ENCODE measurements around the gene ZNF609.
"Not testable (repeated sequence)": the region's sequence is repeated elsewhere in the genome, so short reads cannot be mapped to it uniquely, and the experiment has no call there.

ZNF609 gene

GRCh38 chr15:64589435-64590084 lies 129.2 kb downstream of the ZNF609 start:
- DNase-seq, result no peak

DNA sequence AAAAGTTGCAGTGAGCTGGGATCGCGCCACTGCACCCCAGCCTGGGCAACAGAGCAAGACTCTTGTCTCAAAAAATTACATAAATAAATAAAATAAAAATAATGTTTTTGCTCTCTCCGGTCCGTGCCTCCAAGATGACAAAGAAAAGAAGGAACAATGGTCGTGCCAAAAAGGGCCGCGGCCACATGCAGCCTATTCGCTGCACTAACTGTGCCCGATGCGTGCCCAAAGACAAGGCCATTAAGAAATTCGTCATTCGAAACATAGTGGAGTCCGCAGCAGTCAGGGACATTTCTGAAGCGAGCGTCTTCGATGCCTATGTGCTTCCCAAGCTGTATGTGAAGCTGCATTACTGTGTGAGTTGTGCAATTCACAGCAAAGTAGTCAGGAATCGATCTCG lies 132.5 kb downstream of the ZNF609 start:
- DNase-seq, result not testable (repeated sequence)

- DNase-seq, result peak; percentile 52 to 58
Observed at GRCh38 chr15:64596701-64597476, 136.5 kb downstream of the ZNF609 start.

GRCh38 chr15:64597477-64597822 lies 137.1 kb downstream of the ZNF609 start:
- DNase-seq, result peak in 1 of 2 experiments; percentile 52

DNA sequence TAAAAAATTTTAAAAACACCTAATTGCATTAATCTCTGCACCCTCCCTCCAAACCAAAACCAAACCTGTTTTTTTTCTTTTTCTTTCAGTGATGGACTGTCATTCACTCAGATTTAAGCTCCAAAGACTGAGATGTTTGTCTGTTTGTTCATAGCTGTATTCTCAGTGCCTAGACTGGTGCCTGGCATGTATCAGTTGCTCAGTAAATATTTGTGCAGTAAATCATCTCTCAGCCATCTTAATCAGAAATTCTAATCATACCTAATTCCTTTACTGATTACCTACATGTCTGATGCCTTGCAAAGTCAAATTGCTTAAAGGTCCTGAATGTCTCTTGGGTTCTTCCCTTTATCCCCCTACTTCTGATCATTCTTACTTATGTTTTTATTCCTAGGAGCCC lies 138.8 kb downstream of the ZNF609 start:
- DNase-seq, result no peak

- DNase-seq, result no peak
Observed at GRCh38 chr15:64599716-64600115, 139.3 kb downstream of the ZNF609 start.

GRCh38 chr15:64600794-64601193 lies 140.4 kb downstream of the ZNF609 start:
- DNase-seq, result no peak

- DNase-seq, result no peak
Observed at GRCh38 chr15:64604319-64604718, 143.9 kb downstream of the ZNF609 start.

GRCh38 chr15:64607416-64607815 lies 147.0 kb downstream of the ZNF609 start:
- not testable (repeated sequence) for DNase-seq

DNA sequence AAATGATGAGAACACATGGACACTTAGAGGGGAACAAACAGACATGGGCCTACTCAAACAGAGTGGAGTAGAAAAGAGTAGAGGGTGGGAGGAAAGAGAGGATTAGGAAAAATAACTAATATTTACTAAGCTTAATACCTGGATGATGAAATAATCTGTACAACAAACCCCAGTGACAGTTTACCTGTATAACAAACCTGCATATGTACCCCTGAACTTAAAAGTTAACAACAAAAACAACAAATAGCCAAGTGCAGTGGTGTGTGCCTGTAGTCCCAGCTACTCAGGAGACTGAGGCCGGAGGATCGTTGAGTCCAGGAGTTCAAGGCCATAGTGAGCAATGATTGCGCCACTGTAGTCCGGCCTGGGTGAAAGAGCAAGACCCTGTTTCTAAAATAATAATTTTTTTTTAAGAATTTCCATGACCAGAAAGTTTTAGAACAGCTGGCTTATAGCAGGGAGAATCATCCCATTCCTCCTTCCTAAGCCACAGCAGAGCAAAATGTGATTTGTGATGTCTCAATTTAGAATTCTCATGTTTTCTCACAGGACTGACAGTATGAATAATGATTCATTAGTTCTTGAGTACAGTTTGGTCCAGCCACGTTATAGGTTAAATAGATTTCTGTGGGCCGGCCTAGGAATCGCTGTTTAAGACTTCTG lies 150.0 kb downstream of the ZNF609 start:
- no peak for DNase-seq

- DNase-seq, result no peak
Observed at GRCh38 chr15:64611085-64611725, 150.8 kb downstream of the ZNF609 start.

GRCh38 chr15:64614519-64614918 lies 154.1 kb downstream of the ZNF609 start:
- DNase-seq, result no peak

- DNase-seq, result no peak
Observed at GRCh38 chr15:64617727-64618126, 157.3 kb downstream of the ZNF609 start.

GRCh38 chr15:64618138-64618537 lies 157.8 kb downstream of the ZNF609 start:
- DNase-seq, result no peak

GRCh38 chr15:64618540-64618939 lies 158.2 kb downstream of the ZNF609 start:
- no peak for DNase-seq

GRCh38 chr15:64619880-64620839 lies 159.8 kb downstream of the ZNF609 start:
- no peak for DNase-seq

DNA sequence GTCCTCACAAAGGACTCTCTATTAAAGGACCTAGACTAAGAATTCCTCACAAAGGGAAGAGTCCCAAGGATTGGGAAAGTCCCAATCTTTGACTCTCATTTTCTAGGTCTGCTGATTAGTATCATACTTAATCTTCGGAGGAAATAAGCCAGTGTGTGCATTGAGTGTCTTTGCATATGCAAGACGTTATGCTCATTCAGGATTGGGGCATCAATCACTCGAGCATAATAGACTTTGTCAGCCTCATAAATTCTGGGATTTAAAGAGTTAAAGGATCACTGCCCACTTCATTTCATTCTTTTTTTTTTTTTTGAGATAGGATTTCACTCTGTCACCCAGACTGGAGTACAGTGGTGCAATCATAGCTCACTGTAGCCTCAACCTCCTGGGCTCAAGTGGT lies 160.7 kb downstream of the ZNF609 start:
- DNase-seq, result no peak

DNA sequence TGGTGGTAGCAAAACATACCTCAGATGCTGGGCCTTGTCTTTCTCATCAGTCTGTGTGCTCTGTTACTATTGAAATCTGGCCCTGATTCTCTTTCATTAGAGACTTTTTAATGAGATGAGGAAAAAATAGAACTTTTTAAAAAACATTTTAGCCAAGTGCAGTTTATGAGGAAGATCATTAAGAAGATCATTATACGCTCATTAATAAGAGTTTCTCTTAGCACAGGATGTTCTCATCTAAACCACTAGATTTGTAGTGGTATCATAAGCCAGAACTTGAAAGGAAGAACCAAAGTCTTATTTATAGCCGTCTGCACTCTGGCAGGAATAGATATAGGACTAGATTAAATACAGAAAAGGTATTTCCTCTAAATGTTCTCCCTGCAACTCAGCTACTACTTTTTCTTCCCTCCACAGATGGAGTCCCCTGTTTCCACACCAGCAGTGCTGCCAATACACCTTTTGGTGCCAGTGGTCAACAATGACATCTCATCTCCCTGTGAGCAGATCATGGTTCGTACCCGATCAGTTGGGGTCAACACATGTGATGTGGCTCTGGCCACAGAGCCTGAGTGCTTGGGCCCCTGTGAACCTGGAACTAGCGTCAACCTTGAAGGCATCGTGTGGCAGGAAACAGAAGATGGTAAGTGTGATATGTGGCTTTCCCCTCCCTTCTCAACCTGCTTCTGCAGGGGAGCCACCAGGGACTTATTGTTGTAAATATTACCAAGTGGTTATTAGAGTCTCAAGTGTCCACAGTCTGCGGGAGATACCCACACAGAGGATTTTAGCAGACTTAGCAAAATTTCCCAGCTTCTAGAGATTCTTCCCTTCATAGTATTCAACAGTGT lies 162.3 kb downstream of the ZNF609 start:
- DNase-seq, result no peak

DNA sequence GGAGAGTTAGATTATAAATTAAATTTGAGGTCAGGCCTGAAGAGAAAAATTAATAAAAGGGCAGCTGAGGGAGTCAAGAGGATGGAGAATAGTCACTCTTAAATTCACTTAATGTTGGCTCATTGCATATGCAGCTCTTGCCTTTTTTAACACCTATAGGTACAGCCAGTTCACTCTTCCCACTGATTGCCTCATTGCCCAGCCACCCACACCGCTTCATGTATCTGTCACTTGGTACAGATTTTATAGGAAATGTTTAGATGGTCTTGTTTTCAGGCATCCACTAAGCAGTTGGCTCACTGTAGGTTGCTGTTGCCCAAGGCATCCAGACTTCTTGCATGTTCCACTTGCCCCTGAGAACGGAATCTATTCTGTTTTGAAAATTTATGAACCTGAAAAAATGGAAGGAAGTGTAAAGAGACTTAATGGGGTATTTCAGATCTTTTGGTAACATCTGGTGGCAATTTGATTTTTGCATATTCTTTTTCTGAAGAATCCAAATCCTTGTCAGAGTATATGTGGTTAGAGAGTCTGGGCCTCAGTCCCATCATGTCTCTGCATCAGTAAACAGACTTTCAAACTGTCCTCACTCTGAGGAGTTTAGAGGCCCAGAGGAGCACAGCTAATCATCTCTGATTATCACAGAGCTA lies 163.1 kb downstream of the ZNF609 start:
- no peak for DNase-seq

DNA sequence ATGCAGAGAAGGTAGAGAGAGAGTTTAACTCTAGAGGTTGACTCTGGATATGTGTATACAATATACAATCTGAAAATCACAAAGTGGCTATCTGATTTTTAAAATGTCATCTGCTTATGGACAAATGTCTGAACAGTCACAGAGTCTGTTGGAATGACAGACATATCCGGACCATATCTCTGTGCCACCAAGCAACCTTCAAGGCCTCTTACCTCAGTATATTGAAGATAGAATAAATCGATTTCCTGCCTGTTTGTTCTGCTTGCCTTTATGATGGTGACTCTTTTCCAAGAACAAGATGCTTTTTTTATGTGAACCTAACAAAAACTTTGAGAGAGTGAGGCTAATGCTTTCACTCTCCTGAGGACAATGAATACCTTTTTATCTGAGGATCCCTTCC lies 163.9 kb downstream of the ZNF609 start:
- no peak for DNase-seq

- no peak for DNase-seq
Observed at GRCh38 chr15:64629063-64629462, 168.7 kb downstream of the ZNF609 start.

Data from NCI-H187 (cell line).